Measurements from ENCODE around the gene C1orf159. TPM values are rescaled to one million over a fixed set of nuclear protein-coding genes. Genes with fewer than 3 reads are reported as not detected.
A peak's percentile ranks its signal among the peaks of the same experiment; 100 is the strongest.
"Not testable (repeated sequence)": the region's sequence is repeated elsewhere in the genome, so short reads cannot be mapped to it uniquely, and the experiment has no call there.

Gene C1orf159
- total and polyA plus RNA-seq, 4 donors, result 4.4 to 27.0 (median 16.1) TPM

- not testable (repeated sequence) for DNase-seq (ENCODE audit: low read depth in 4 of 6, low spot score in 6 of 6); H3K4me3 ChIP-seq (ENCODE audit: low read depth, low read length); H3K4me1 ChIP-seq (ENCODE audit: control insufficient read depth, insufficient read depth, low read length); H3K27me3 ChIP-seq (ENCODE audit: control insufficient read depth, insufficient read depth, low read length); H3K9me3 ChIP-seq (ENCODE audit: control insufficient read depth, insufficient read depth, low read length); H3K27ac ChIP-seq (ENCODE audit: low read depth, low read length)
- no CpG with 5 or more reads among the region's 5 CpGs for WGBS (ENCODE audit: insufficient coverage)
- peaks cover 16% of the 10 kb centered on the region for H3K36me3 ChIP-seq (ENCODE audit: control insufficient read depth, insufficient read depth, low read length)
Measured at GRCh38 chr1:1096136-1096535, 19.8 kb downstream of the C1orf159 start.

- Histone ChIP-seq H3K9me3 (ENCODE audit: control insufficient read depth, insufficient read depth, low read length) (no peaks in the 10 kb centered on the region), H3K4me3 (ENCODE audit: low read depth, low read length) (no peak overlapping the region), H3K27ac (ENCODE audit: low read depth, low read length) (no peak overlapping the region), H3K36me3 (ENCODE audit: control insufficient read depth, insufficient read depth, low read length) (peaks cover 27% of the 10 kb centered on the region), H3K4me1 (ENCODE audit: control insufficient read depth, insufficient read depth, low read length) (no peaks in the 10 kb centered on the region), H3K27me3 (ENCODE audit: control insufficient read depth, insufficient read depth, low read length) (no peaks in the 10 kb centered on the region)
- DNase-seq (ENCODE audit: low read depth in 4 of 6, low spot score in 6 of 6), result peak in 1 of 6 donors; percentile 6
- 50% methylated on average over 1 of the region's 7 CpGs for WGBS (ENCODE audit: insufficient coverage)
Measured at GRCh38 chr1:1094981-1095380, 20.9 kb downstream of the C1orf159 start.

- Histone ChIP-seq H3K9me3 (ENCODE audit: control insufficient read depth, insufficient read depth, low read length) (no peaks in the 10 kb centered on the region), H3K36me3 (ENCODE audit: control insufficient read depth, insufficient read depth, low read length) (peaks cover 41% of the 10 kb centered on the region), H3K4me1 (ENCODE audit: control insufficient read depth, insufficient read depth, low read length) (no peaks in the 10 kb centered on the region), H3K4me3 (ENCODE audit: low read depth, low read length) (no peak overlapping the region), H3K27me3 (ENCODE audit: control insufficient read depth, insufficient read depth, low read length) (no peaks in the 10 kb centered on the region), H3K27ac (ENCODE audit: low read depth, low read length) (no peak overlapping the region)
- no peak for DNase-seq (ENCODE audit: low read depth in 4 of 6, low spot score in 6 of 6)
- 93% methylated on average over 10 of the region's 10 CpGs for WGBS (ENCODE audit: insufficient coverage)
Measured at GRCh38 chr1:1093610-1093943, 22.3 kb downstream of the C1orf159 start.

- Histone ChIP-seq H3K4me3 (ENCODE audit: low read depth, low read length) (no peak overlapping the region), H3K27me3 (ENCODE audit: control insufficient read depth, insufficient read depth, low read length) (no peaks in the 10 kb centered on the region), H3K27ac (ENCODE audit: low read depth, low read length) (no peak overlapping the region), H3K36me3 (ENCODE audit: control insufficient read depth, insufficient read depth, low read length) (peaks cover 45% of the 10 kb centered on the region), H3K9me3 (ENCODE audit: control insufficient read depth, insufficient read depth, low read length) (no peaks in the 10 kb centered on the region), H3K4me1 (ENCODE audit: control insufficient read depth, insufficient read depth, low read length) (no peaks in the 10 kb centered on the region)
- no peak for DNase-seq (ENCODE audit: low read depth in 4 of 6, low spot score in 6 of 6)
- 84% methylated on average over 14 of the region's 14 CpGs for WGBS (ENCODE audit: insufficient coverage)
Measured at GRCh38 chr1:1092894-1093609, 22.8 kb downstream of the C1orf159 start.

GRCh38 chr1:1092149-1092855 is 23.6 kb downstream of the C1orf159 start:
- H3K36me3 ChIP-seq (ENCODE audit: control insufficient read depth, insufficient read depth, low read length), result peaks cover 52% of the 10 kb centered on the region
- no peaks in the 10 kb centered on the region for H3K27me3 ChIP-seq (ENCODE audit: control insufficient read depth, insufficient read depth, low read length)
- no peaks in the 10 kb centered on the region for H3K4me1 ChIP-seq (ENCODE audit: control insufficient read depth, insufficient read depth, low read length)
- H3K27ac ChIP-seq (ENCODE audit: low read depth, low read length), result no peak overlapping the region
- WGBS (ENCODE audit: insufficient coverage), result 95% methylated on average over 28 of the region's 28 CpGs
- DNase-seq (ENCODE audit: low read depth in 4 of 6, low spot score in 6 of 6), result no peak
- H3K9me3 ChIP-seq (ENCODE audit: control insufficient read depth, insufficient read depth, low read length), result no peaks in the 10 kb centered on the region
- no peak overlapping the region for H3K4me3 ChIP-seq (ENCODE audit: low read depth, low read length)

GRCh38 chr1:1091344-1092148 is 24.3 kb downstream of the C1orf159 start:
- H3K27me3 ChIP-seq (ENCODE audit: control insufficient read depth, insufficient read depth, low read length), result no peaks in the 10 kb centered on the region
- 98% methylated on average over 27 of the region's 28 CpGs for WGBS (ENCODE audit: insufficient coverage)
- DNase-seq (ENCODE audit: low read depth in 4 of 6, low spot score in 6 of 6), result no peak

GRCh38 chr1:1090424-1091343 is 25.2 kb downstream of the C1orf159 start:
- H3K27me3 ChIP-seq (ENCODE audit: control insufficient read depth, insufficient read depth, low read length), result no peaks in the 10 kb centered on the region
- H3K4me1 ChIP-seq (ENCODE audit: control insufficient read depth, insufficient read depth, low read length), result no peaks in the 10 kb centered on the region
- no peak overlapping the region for H3K27ac ChIP-seq (ENCODE audit: low read depth, low read length)
- no peak overlapping the region for H3K4me3 ChIP-seq (ENCODE audit: low read depth, low read length)
- WGBS (ENCODE audit: insufficient coverage), result 94% methylated on average over 45 of the region's 45 CpGs
- DNase-seq (ENCODE audit: low read depth in 4 of 6, low spot score in 6 of 6), result no peak
- H3K36me3 ChIP-seq (ENCODE audit: control insufficient read depth, insufficient read depth, low read length), result peaks cover 68% of the 10 kb centered on the region
- H3K9me3 ChIP-seq (ENCODE audit: control insufficient read depth, insufficient read depth, low read length), result no peaks in the 10 kb centered on the region

More at GRCh38 chr1:1091344-1092148, 24.3 kb downstream of the C1orf159 start:
- Histone ChIP-seq H3K9me3 (ENCODE audit: control insufficient read depth, insufficient read depth, low read length) (no peaks in the 10 kb centered on the region), H3K36me3 (ENCODE audit: control insufficient read depth, insufficient read depth, low read length) (peaks cover 59% of the 10 kb centered on the region), H3K4me1 (ENCODE audit: control insufficient read depth, insufficient read depth, low read length) (no peaks in the 10 kb centered on the region), H3K27ac (ENCODE audit: low read depth, low read length) (no peak overlapping the region), H3K4me3 (ENCODE audit: low read depth, low read length) (no peak overlapping the region)

- WGBS (ENCODE audit: insufficient coverage), result 91% methylated on average over 22 of the region's 22 CpGs
- no peak for DNase-seq (ENCODE audit: low read depth in 4 of 6, low spot score in 6 of 6)
- H3K36me3 ChIP-seq (ENCODE audit: control insufficient read depth, insufficient read depth, low read length), result peaks cover 76% of the 10 kb centered on the region
- H3K4me3 ChIP-seq (ENCODE audit: low read depth, low read length), result no peak overlapping the region
- H3K4me1 ChIP-seq (ENCODE audit: control insufficient read depth, insufficient read depth, low read length), result no peaks in the 10 kb centered on the region
- no peak overlapping the region for H3K27ac ChIP-seq (ENCODE audit: low read depth, low read length)
- H3K9me3 ChIP-seq (ENCODE audit: control insufficient read depth, insufficient read depth, low read length), result no peaks in the 10 kb centered on the region
- H3K27me3 ChIP-seq (ENCODE audit: control insufficient read depth, insufficient read depth, low read length), result no peaks in the 10 kb centered on the region
Measured at GRCh38 chr1:1089731-1090423, 26.0 kb downstream of the C1orf159 start.
